OCI-LY1 (cell line): ENCODE results near the gene MORN5.

ENCODE experiments used
- H2AFZ ChIP-seq: fragments of 200-600 bp; sonication (generic), shearing (Covaris generic); 2 replicates; pipeline ENCODE4 v1.6.0; 2014; ENCODE audit warnings: antibody characterized with exemption, mild to moderate bottlenecking, low read length
- H3F3A ChIP-seq: fragments of 200-600 bp; sonication (generic), shearing (Covaris generic); 2 replicates; pipeline ENCODE4 v1.6.0; 2014; ENCODE audit warnings: mild to moderate bottlenecking, antibody characterized with exemption, low read length, moderate library complexity; ENCODE audit not compliant: insufficient read depth
- H3K27ac ChIP-seq: fragments of 200-600 bp; sonication (generic); 2 replicates; pipeline ENCODE4 v1.5.1; 2014; ENCODE audit warnings: low read length, mixed run types, mild to moderate bottlenecking, low read depth; ENCODE audit not compliant: poor library complexity, severe bottlenecking
- H3K27me3 ChIP-seq: fragments of 200-600 bp; sonication (generic); 2 replicates; pipeline ENCODE4 v1.6.0; 2014; ENCODE audit warnings: antibody characterized with exemption, mild to moderate bottlenecking, low read length, moderate library complexity; ENCODE audit not compliant: insufficient read depth
- H3K36me3 ChIP-seq: fragments of 200-600 bp; sonication (generic); 2 replicates; pipeline ENCODE4 v1.6.1; 2014; ENCODE audit warnings: mild to moderate bottlenecking, antibody characterized with exemption, low read length, moderate library complexity, mixed read lengths; ENCODE audit not compliant: insufficient read depth
- H3K4me1 ChIP-seq: fragments of 200-600 bp; sonication (generic); 2 replicates; pipeline ENCODE4 v1.5.1; 2014; ENCODE audit warnings: mild to moderate bottlenecking, low read length, moderate library complexity; ENCODE audit not compliant: insufficient read depth, severe bottlenecking
- H3K4me2 ChIP-seq: fragments of 200-600 bp; sonication (generic), shearing (Covaris generic); 2 replicates; pipeline ENCODE4 v1.6.1; 2014; ENCODE audit warnings: low read length
- H3K4me3 ChIP-seq: fragments of 200-600 bp; sonication (generic); 2 replicates; pipeline ENCODE4 v1.5.1; 2014; ENCODE audit warnings: low read length, low read depth, mild to moderate bottlenecking, mixed read lengths; ENCODE audit not compliant: poor library complexity, severe bottlenecking
- H3K79me2 ChIP-seq: fragments of 200-600 bp; shearing (Covaris generic); 2 replicates; pipeline ENCODE4 v1.6.1; 2016; ENCODE audit warnings: mixed run types, low read length, mixed read lengths; ENCODE audit not compliant: insufficient read depth
- H3K9ac ChIP-seq: fragments of 200-600 bp; sonication (generic), shearing (Covaris generic); 2 replicates; pipeline ENCODE4 v1.6.1; 2014; ENCODE audit warnings: mild to moderate bottlenecking, low read length, mixed read lengths
- H3K9me2 ChIP-seq: fragments of 200-600 bp; sonication (generic), shearing (Covaris generic); 2 replicates; pipeline ENCODE4 v1.6.1; 2014; ENCODE audit warnings: low read depth, mild to moderate bottlenecking, low read length, mixed read lengths
- H3K9me3 ChIP-seq: fragments of 200-600 bp; shearing (Covaris generic); 2 replicates; pipeline ENCODE4 v1.6.1; 2014; ENCODE audit warnings: low read length, mixed read lengths
- H4K20me1 ChIP-seq: fragments of 200-600 bp; sonication (generic), shearing (Covaris generic); 2 replicates; pipeline ENCODE4 v1.6.0; 2016; ENCODE audit warnings: mild to moderate bottlenecking, low read length; ENCODE audit not compliant: insufficient read depth
- CTCF ChIP-seq: fragments of 200-600 bp; sonication (generic), shearing (Covaris generic); IDR thresholded peaks from 2 replicates; pipeline ENCODE4 v1.5.1; 2017; ENCODE audit warnings: mild to moderate bottlenecking, antibody characterized with exemption, low read length, moderate library complexity, mixed read lengths
- EZH2 ChIP-seq: fragments of 200-600 bp; sonication (generic), shearing (Covaris generic); IDR thresholded peaks from 2 replicates; pipeline ENCODE4 v1.8.0; 2017; ENCODE audit warnings: borderline replicate concordance, mixed run types, mild to moderate bottlenecking, antibody characterized with exemption, low read length, moderate library complexity, mixed read lengths

MORN5 gene

GRCh38 chr9:122186301-122186700 is 26.6 kb downstream of the MORN5 start:
- Histone ChIP-seq H3K79me2 (no peaks in the 10 kb centered on the region), H3K9me2 (no peaks in the 10 kb centered on the region), H3K27ac (no peak overlapping the region), H3K27me3 (0 out of 2 replicates have a peak, but pooled peaks cover 3% of the 10 kb centered on the region), H2AFZ (no peak overlapping the region), H3K4me3 (no peak overlapping the region), H3K9ac (no peak overlapping the region), H3K4me2 (no peak overlapping the region), H3K4me1 (no peaks in the 10 kb centered on the region), H3F3A (no peaks in the 10 kb centered on the region), H3K9me3 (no peaks in the 10 kb centered on the region), H4K20me1 (no peaks in the 10 kb centered on the region), H3K36me3 (no peaks in the 10 kb centered on the region)
- TF ChIP-seq CTCF (no peak), EZH2 (no peak)

GRCh38 chr9:122186777-122187470 is 27.2 kb downstream of the MORN5 start:
- no peak for TF ChIP-seq CTCF
- Histone ChIP-seq H3K9me3 (no peaks in the 10 kb centered on the region), H3K4me1 (no peaks in the 10 kb centered on the region), H3K4me2 (no peak overlapping the region), H4K20me1 (no peaks in the 10 kb centered on the region), H2AFZ (no peak overlapping the region), H3K27me3 (0 out of 2 replicates have a peak, but pooled peaks cover 3% of the 10 kb centered on the region), H3F3A (no peaks in the 10 kb centered on the region), H3K27ac (no peak overlapping the region), H3K36me3 (no peaks in the 10 kb centered on the region), H3K4me3 (no peak overlapping the region), H3K9me2 (no peaks in the 10 kb centered on the region), H3K79me2 (no peaks in the 10 kb centered on the region), H3K9ac (no peak overlapping the region)

GRCh38 chr9:122188369-122188768 is 28.7 kb downstream of the MORN5 start:
- TF ChIP-seq EZH2: no peak
- H3K4me3 ChIP-seq: no peak overlapping the region

More at GRCh38 chr9:122188369-122188768, 28.7 kb downstream of the MORN5 start:
- Histone ChIP-seq H3K36me3 (no peaks in the 10 kb centered on the region), H3K27me3 (no peaks in the 10 kb centered on the region), H2AFZ (no peak overlapping the region), H3K4me1 (no peaks in the 10 kb centered on the region), H3K79me2 (no peaks in the 10 kb centered on the region), H3K9me3 (no peaks in the 10 kb centered on the region), H3K9ac (no peak overlapping the region), H3K9me2 (no peaks in the 10 kb centered on the region), H3F3A (no peaks in the 10 kb centered on the region), H3K4me2 (no peak overlapping the region), H4K20me1 (no peaks in the 10 kb centered on the region), H3K27ac (no peak overlapping the region)
